GM21825 (cell line): ENCODE measurements around the gene OTOP3.

Source experiments
- ATAC-seq: cut with Tn5 transposase; IDR thresholded peaks from one replicate; pipeline ENCODE4 v1.9.1; 2021; ENCODE audit warnings: mild to moderate bottlenecking, moderate library complexity; ENCODE audit not compliant: unreplicated experiment

OTOP3 gene

DNA sequence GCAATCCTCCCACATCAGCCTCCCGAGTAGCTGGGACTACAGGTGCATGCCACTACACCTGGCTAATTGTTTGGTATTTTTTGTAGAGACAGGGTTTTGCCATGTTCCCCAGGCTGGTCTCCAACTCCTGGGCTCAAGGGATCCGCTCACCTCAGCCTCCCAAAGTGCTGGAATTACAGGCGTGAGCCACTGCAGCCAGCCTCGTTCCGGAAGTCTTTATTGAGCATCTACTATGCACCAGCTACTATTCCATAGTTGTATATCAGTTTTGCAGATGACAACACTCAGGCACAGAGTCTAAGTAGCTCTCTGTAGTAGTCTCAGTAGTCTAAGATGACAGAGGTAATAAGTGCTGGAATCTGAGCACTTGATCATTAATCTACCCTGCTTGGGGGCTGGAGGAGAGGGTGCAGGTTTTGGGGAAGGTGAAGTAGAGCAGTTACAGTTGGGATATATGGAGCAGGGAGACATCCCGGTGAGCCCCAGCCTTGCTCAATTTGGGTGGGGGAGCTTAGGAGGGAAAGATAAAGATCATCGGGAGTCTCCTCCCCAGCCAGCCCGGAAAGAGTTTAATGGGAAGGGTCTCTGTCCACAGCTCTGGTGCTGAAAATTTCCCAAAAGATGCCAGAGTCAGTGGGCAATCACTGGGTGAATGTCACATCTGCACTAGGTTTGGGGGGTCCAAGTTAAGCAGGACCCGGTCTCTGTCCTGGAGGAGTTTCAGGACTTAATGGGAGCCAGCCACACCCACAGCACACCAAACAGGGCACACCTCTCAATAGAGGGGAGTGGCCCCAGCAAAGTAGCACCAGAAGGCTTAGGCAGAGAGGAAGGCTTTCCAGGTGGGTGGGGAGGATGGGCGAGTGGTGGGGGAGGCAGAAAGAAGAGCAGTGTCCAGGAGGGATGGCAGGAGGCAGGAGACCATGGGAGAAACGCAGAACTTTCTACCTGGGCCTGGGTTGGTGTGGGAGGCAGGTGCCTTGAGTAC, 1.7 kb downstream of the OTOP3 start:
- ATAC-seq: no peak

DNA sequence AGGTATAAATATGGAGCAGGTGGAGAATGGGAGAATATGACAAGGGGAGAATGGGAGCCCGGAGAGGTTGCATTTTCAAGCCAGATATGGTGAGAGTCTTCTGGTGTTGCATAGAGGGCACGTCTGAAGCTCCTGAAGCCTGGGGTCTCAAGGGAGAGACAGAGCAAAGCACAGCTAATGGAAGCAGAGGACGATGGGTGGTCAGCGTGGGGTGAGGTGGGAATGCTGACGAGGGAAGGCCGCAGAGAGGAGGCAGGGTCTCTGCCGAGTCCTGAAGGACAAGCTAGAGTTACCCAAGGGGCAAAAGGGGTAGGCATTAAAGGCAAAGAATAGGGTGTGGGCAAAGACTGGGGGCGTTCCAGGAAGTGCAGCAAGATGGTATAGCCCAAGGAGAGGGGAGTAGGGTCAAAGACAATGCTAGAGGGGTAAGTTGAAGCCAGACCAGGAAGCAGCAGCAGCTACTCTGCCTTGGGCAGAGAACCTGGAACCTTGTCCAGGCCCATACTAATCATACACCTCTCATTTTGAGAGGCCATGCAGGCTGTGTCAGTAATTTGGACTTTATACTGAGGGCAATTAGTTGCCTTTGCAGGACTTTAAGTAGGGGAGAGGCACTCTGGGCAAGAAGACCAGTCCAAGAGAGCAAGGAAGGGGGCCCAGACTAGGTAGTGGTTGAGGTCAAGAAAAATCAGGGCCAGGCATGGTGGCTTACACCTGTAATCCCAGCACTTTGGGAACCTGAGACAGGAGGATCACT, 2.7 kb downstream of the OTOP3 start:
- ATAC-seq: no peak

DNA sequence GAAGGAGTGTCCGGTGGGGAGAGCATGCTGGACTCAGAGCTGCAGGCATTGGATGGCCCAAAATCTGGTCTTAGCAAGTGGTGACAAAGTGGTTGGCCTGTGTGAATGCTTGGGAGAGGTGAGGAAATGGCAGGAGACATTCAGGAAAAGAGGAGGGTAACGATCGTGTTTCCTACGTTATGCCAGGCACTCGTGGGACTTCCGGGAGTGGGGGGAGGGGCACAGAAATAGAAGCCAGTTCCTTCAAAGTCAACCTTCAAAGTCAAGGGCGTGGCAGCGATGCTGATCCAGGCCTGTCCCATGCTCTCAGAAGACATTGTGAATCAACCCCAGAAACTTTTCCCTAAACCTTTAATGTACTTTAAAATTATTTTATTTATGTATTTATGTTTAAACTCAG, 3.8 kb downstream of the OTOP3 start:
- no peak for ATAC-seq

DNA sequence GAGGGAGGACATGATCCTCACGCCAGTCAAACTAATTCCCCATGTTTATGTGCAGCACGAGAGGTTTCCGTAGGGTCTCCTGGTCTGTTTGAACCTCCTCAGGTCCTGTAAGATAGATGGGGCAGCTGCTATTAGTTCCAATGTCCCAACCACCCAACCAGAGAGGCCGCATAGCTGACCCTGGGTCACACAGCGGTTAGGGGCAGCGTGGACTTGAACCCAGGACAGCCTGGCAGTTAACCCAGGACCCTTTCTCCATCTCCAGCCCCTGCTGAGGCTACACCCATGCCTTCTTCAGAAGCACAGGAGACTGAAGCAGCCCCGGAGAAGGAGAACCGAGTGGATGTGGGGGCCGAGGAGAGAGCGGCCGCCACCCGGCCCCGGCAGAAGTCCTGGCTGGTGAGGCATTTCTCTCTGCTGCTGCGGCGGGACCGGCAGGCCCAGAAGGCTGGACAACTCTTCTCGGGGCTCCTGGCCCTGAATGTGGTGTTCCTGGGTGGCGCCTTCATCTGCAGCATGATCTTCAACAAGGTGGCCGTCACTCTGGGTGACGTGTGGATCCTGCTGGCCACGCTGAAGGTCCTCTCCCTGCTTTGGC, 5.5 kb downstream of the OTOP3 start:
- ATAC-seq: no peak

DNA sequence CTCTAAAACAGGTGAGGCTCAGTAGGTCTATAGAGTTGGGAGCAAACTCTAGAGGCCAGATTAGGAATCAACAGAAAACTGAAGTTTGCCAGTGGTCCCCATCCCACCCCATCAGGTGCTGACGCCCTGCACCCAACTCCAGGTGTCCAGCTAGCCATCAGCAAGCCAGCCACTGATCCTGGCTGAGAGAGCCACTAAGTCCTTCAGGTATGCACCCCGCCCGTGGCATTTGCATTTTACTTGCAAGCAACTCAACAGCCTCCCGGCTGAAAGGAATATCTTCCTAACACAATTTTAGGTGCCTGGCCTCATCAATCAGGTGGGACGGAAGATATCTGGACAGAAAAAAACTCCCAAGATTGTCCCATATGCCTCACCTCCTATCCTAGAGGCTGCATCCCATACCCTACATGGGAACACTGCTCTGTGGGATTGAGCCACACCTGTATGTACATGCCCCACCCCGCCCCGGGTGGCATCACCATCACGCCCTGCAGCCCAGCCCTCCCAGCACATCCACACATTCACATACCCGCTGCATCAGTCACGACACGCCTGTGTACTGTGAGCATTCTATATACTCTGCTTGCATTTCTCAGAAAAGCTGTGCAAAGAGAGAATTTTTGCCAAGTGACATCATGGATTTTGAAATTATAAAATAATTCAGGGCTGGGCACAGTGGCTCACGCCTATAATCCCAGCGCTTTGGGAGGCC, 8.3 kb downstream of the OTOP3 start:
- ATAC-seq: no peak

DNA sequence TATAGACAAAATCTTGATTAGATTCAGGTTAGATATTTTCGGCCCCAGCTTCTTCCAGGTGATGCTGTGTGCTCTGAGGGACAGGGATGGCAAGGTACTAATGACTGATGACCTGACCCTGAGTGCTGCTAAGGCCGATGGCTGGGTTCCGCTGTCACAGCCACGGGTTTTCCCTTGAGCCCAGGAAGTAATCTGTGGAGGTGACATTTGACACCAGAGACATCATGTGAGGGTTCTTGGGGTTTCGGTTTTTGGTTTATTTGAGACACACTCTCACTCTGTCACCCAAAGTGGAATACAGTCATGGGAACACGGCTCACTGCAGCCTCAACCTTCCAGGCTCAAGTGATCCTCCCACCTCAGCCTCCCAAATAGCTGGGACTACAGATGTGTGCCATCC, 9.8 kb downstream of the OTOP3 start:
- ATAC-seq: no peak

DNA sequence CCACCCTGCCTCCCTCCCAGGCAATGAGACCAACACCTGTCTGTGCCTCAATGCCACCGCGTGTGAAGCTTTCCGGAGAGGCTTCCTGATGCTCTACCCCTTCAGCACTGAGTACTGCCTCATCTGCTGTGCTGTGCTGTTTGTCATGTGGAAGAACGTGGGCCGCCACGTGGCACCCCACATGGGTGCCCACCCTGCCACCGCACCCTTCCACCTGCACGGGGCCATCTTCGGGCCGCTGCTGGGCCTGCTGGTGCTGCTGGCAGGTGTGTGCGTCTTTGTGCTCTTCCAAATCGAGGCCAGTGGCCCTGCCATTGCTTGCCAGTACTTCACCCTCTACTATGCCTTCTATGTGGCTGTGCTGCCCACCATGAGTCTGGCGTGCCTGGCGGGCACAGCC, 10.9 kb downstream of the OTOP3 start:
- ATAC-seq: no peak

DNA sequence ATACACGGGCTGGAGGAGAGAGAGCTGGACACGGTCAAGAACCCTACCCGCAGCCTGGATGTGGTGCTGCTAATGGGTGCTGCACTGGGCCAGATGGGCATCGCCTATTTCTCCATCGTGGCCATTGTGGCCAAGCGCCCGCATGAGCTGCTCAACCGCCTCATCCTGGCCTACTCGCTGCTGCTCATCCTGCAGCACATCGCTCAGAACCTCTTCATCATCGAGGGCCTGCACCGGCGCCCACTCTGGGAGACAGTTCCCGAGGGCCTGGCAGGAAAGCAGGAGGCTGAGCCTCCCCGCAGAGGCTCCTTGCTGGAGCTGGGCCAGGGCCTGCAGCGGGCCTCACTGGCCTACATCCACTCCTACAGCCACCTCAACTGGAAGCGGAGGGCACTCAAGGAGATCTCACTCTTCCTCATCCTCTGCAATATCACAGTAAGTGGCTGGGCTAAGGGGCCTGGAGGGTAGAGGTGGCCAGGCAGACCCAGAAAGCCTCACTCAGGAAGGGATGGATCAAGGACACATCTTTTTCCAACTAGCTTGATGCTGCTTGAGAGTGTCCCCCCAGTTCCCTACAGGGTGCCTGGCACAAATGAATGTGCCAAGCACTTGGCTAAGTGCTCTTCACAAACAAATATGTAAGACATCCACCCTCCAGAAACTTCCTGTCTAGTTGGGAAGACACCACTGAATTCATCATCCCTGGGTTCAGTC, 11.5 kb downstream of the OTOP3 start:
- no peak for ATAC-seq

DNA sequence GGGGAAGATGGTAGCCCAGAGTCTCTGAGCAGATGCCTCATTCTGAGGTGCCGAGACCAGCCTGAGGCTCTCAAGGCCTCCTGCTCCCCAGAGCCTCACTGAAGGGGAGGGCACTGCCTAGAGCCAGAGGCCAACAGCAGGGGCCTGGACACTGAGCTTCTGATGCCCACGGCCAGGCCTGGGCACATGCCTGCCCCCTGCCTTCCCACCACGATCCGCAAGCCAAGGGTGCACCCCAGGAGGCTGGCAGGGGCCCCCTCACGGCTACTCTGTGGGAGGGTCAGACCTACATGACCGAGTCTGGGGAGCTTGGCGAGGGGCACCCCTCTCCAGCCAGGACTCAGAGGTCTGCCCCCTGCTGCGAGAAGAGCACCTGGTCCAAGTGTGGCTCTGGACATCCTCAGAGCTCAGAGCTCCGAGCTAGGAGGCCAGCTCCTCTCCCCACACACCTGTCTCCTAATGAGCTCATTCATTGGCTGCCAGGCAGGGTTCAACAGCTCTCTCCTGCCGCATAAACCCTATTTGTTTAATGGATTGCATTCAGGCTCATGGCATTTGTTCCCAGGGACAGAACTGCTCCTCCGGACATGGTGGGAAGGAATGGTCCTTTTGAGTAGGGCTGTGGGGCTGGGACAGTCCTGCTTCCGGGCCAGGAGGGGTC, 13.9 kb downstream of the OTOP3 start:
- ATAC-seq: no peak

DNA sequence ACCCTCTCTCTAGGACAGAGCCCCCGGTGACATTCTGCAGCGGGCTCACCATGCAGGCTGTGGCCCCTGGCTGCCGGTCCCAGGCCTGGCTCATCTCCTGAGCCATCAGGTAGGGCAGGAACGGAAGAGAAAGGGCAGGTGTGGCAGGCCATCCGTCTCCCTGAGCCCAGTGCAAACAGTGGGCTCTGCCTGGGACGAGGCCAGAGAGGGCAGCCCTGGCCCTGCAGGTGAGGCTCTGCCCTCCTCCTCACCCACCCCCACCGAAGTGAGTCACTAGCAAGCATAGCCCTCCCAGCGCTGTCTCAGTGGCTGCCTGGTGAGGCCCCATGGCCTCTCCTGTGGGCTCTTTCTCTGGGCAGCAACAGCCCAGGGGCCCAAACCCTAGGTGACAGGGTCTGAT, 14.5 kb downstream of the OTOP3 start:
- ATAC-seq: no peak

DNA sequence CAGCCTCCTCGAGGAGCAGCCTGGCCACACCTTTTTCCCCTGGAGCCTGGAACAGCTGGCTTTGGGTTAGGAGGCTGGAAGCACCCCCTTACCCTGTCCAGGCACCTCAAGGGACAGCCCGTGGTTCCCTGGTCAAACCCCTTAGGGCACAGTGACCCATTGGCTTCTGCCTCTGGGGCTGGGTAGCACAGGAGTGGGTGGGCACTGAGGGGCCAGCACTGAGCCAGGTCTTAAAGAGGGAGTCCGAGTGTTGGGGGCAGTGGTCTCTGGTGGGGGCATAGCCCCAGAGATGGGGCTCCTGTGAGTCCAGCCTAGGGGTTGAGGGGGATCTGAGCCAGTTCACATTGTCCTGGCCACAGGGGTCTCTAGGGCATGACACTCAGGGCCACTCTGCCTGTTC, 15.4 kb downstream of the OTOP3 start:
- ATAC-seq: no peak

DNA sequence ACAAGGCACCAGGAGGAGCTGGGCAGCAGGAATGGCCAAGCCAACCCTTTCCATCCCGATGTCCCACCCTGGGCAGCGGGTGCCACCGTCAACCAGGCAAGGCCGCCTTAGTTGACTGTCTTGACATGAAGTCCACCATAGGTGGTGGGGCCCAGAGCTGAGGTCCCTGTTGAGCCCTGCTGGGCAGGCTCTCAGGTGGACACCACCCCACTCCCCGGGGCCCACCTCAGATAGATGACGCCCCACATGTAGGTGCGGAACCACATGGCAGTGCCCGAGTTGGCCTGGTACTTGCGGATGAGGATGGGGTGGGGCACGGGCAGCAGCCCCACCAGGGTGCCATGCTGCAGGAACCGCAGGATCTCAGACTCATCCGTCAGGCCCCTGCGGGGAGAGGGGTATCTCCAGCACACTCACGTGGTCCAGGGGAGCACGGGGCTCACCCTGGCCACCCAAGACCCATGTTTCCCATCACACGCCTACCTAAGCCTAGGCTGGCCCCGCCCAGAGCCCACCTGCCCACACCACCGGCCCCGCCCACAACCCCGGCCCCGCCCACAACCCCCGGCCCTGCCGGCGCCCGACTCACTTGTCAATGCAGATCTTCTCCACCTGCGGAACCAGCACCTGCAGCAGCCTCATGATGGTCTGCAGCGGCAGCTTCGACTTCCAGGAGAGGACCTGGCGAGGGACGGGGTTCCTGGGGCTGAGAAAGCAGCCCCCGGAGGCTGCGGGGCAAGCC, 16.2 kb downstream of the OTOP3 start:
- ATAC-seq: no peak

DNA sequence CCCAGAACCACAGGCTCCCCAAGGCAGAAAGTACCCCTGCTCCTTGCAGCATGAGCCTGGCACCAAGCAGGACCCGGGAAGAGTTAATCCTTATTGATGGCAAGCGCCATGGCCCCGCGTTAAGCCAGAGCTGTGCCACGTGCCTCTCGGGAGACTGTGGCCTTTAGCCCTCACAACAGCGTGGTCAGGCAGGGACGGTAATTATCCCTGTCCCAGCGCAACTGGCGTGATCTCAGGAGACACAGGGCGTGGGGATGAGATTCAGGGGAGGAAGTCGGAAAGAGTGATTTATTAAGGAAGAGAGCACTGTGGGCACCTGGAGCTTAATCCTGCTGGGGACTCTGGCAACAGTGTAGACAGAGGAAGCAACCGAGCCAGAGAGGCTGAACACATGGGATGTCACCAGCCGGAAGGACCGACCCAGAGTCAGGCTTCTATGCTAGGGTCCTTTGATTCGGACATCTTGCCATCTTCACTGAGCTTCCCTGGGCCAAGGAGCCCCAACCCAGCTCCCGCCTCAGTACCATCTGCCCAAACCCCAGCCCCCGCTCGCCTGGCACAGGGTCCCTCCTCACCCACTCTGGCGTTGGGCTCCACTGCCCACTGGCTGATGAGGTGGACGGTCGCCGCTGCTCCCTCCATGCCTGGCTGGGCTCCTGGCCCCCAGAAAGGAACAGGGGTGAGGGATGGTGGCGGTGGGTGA, 16.9 kb downstream of the OTOP3 start:
- ATAC-seq: no peak

DNA sequence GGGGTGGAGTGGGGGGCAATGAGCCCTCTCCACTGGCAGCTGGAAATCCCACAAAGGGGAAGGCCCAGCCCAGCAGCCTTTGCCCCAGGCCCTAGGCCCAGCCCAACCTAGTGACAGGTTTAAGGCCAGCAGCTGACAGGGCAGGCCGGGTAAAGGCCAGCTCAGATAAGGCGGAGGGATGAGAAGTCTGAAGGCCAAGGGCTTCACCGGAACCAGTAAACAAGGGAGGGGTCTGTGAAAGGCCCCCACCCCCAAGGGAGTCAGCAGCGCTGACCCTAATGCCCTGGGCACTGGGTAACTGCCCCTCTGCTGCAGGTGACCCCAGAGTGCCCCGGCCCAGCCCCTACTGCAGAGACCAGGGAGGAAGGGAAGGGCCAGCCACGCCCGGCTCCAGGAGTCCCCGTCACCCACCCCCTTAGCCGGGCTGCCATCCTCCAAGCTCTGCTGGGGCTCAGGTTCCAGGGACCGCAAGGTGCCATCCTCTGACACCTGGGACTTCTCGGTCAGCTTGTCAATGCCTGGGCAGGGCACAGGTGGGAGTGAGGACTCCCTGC, 17.5 kb downstream of the OTOP3 start:
- ATAC-seq: no peak

DNA sequence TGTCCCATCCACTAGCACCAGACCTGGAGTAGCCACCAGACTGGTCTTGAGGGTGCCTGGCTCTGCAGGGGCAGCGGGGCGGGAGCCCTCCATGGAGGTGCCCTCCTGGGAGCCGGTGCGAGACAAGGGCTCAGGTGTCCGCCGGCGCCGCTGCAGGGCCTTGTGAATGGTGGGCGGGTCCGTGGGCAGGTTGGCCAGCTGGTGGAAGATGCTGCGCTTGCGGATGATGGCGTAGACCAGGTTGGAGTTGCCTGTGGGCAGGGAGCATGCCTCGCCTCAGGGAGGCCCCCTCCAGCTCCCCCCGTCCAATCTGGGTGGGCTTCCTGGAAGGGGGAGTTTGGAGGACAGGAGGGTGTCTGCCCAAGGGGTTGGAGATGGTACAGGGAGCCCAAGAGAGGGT, 18.4 kb downstream of the OTOP3 start:
- ATAC-seq: no peak

DNA sequence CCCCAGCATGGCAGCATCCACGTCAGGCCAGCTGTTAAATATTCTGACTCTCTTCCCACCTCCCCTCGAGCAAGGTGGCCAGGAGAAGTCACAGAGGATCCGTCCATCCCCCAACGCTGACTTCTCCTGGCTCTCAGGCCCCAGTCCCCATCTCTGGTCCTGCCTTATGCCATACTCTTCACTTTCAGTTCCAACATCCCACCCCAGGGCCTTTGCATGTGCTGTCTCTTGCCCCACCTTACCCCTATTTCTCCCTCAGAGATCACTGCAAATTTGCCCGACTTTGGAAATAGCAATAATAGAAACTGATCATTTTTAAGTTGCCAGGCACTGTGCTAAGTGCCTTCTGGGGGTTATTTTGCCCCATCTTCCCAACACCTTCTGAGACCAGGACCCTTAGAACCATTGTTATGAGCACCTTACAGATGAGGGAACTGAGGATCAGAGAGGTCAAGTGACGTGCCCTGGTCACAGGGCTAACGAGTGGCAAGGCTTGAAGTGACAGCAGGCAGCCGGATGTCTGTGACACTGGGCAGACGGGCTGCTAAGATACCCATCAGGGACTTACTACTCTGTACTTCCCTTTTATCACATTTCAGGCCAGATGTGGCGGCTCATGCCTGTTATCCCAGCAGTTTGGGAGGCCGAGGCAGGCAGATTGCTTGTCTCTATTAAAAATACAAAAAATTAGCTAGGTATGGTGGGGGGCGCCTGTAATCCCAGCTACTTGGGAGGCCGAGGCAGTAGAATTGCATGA, 19.1 kb downstream of the OTOP3 start:
- no peak for ATAC-seq

DNA sequence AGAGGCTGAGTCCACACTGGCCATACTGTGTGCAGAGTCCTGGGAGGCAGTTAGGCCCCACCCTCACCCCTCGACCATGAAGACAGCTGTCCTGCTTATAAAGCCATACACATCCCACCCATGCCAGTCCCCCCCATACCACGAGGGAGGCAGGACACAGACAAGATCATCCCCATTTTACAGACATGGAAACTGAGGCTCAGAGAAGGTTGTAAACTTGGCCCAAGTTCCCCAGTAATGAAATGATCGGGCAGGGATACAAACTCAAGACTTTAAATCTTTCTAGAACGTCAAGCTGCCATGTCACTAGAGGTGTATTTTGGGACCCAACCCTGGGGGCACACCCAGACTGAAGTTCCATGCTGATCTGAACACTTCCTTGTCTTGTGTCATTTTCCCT, 20.4 kb downstream of the OTOP3 start:
- ATAC-seq: no peak
